C4-2B (cell line): ENCODE measurements around the gene CPLX1.

ENCODE experiments used
- H3K27ac ChIP-seq: fragments of 450-650 bp; 2 replicates; pipeline ENCODE4 v1.5.1; 2017
- ZFX ChIP-seq: fragments of 450-650 bp; IDR thresholded peaks from 2 replicates; pipeline ENCODE4 v1.6.1; 2017
- TF ChIP-seq, protein P1 (sequence below): fragments of 450-650 bp; conservative IDR thresholded peaks from 2 replicates; pipeline ENCODE4 v1.5.1; 2017; ENCODE audit warnings: mild to moderate bottlenecking

Gene CPLX1

DNA sequence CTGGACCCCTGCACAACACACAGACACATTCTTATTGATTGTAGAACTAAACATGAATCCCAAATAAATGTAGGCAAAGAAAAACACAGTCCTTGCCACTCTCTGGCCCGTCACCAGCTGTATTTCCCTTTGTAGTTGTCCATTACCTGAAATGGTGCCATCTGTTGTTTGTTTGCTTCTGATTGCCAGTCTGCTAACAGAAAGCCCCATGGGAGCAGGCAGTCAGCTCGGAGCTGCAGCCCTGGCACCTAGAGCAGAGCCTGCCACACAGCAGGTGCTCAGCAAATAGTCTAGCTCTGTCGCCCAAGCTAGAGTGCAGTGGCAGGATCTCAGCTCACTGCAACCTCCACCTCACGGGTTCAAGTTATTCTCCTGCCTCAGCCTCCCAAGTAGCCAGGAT lies 28.9 kb downstream of the CPLX1 start:
- TF ChIP-seq ZFX: no peak
- TF ChIP-seq, protein P1, sequence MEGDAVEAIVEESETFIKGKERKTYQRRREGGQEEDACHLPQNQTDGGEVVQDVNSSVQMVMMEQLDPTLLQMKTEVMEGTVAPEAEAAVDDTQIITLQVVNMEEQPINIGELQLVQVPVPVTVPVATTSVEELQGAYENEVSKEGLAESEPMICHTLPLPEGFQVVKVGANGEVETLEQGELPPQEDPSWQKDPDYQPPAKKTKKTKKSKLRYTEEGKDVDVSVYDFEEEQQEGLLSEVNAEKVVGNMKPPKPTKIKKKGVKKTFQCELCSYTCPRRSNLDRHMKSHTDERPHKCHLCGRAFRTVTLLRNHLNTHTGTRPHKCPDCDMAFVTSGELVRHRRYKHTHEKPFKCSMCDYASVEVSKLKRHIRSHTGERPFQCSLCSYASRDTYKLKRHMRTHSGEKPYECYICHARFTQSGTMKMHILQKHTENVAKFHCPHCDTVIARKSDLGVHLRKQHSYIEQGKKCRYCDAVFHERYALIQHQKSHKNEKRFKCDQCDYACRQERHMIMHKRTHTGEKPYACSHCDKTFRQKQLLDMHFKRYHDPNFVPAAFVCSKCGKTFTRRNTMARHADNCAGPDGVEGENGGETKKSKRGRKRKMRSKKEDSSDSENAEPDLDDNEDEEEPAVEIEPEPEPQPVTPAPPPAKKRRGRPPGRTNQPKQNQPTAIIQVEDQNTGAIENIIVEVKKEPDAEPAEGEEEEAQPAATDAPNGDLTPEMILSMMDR: no peak
- H3K27ac ChIP-seq: no peak overlapping the region

DNA sequence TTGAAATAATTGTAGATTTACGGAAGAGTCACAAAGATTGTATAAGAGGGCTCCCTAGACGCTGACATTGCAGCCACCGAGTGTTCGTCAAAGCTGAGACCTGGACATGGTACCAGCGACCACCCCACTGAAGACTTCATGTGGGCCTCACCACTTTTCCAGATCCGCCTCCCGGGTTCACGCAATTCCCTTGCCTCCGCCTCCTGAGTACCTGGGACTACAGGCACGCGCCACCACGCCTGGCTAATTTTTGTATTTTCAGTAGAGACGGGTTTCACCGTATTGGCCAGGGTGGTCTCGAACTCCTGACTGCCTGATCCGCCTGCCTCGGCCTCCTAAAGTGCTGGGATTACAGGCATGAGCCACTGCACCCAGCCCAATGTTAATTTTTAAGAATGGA lies 29.7 kb downstream of the CPLX1 start:
- no peak for TF ChIP-seq ZFX
- TF ChIP-seq, protein P1: no peak
- H3K27ac ChIP-seq: no peak overlapping the region

DNA sequence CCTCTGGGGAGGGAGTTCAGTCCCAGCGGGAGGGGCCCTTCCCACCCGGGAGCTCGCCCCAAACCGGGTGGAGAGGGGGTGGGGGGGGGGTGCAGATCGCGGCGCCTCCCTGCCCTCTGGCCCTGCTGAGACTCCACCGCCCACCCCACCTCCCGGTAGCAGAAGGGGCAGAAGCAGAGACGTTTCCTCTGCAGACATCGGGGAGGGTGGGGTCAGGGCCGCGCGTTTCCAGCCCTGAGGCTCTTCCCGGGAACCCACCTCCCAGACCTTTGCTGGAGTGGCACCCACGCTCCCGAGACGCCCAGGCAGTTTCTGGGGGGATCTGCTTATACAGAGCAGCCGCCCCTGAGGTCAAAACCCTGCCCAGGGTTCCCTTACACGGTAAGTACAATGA lies 30.2 kb downstream of the CPLX1 start:
- no peak overlapping the region for H3K27ac ChIP-seq
- no peak for TF ChIP-seq ZFX
- TF ChIP-seq, protein P1: no peak

DNA sequence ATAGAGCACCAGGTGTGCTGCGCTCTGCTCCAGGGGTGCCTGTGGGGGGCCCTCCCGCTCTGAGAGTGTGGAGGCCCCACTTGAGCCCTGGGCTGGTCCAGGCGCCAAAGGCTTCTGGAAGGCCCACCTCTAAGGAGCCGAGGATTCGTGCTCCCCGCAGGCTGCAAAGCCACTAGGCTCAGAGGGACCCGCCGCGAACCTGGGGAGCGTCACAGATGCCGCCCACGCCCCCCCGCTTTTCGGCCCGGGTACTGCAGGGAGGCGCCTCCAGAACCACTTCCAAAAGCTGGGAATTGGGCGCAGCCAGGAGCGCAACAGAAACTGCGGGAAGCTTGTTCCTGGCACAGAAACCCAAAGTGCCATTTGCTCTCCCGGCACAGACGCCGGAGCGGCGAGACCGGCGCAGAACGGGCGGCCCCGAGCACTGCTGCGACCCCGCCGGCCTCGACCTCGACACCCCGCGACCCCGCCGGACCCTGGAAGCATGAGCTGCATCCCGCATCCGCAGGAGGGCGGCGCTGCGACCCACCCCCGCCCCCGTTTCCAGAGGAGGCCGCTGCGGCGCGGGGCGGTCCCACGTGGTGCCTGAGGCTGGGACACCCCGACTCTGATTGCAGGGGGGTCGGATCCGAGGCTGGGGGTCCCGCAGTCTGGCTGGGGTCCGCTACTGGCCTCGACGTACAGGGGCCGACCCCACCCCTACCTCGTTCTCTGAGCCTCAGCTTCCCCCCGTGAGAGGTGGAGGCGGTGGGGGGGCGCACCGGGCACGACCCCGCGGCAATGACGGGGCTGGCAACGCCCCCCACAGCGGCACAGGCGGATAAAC lies 30.8 kb downstream of the CPLX1 start:
- no peak overlapping the region for H3K27ac ChIP-seq
- no peak for TF ChIP-seq ZFX
- TF ChIP-seq, protein P1: no peak

DNA sequence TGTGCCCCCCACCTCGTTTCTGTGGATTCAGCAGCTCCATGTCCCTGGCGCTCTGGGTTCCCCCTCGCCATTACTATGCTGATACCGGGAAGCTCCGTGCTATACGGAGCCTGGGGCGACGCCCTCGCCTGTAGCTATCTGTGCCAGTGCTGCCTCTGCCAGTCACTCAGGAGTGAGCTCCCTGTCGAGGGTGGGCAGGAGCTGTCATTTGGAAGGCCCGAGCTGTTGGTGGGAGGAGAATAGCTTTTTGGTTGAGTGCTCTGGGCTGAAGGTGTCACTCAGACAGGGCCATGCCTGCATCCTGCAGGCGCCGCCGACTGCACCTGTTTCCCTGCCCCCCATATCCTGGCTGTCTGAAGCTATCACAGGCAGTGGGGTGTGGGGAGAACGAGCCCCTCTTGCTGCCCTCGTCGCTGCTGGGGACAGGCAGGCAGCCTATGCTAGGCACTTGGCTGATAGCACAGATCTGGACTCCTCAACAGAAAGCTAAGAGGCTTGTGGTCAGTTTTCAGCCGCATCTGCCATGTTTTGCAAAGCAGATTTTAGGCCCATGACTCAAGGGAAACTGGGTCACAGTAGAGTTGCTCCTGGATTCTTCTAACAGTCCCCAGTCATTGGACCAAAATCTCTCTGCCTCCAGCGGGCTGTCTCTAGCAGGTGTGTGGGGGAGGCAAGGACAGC lies 31.8 kb downstream of the CPLX1 start:
- TF ChIP-seq, protein P1: no peak
- TF ChIP-seq ZFX: no peak

DNA sequence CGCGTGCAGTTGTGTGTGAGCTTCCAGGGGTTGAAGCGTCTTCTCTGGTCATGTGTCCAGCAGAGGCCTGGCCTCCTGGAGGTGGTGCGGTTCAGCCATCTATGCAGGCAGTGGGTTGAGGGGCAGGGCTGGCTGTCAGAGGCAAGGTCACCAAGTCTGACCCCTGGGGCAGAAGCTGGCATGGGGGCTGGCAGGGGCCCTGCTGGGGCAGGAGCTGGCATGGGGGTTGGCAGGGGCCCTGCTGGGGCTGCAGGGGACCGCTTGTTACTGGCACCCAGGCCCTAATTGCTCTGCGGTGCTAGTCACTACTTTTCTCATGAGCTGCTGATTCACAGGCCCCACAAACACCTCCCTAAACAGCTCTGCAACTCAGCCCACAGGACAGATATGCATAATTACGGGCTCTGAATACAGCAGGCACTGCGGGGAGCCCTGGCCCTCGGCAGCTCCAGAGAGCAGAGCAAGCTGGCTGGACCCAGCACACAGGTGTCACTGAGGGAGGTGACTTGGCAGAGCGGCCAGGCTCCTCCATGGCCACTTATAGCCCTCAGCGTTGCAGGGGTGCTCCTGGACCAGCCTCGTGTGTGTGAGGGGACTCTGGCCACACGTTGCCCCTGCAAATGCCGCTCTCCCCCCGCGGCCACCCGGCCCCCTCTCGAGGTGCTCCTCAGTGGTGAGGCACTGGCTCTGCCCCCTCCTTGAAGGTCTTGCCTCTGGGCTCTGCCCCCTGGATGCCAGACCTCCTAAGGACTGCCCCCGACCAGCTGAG lies 32.7 kb downstream of the CPLX1 start:
- TF ChIP-seq, protein P1: no peak
- TF ChIP-seq ZFX: no peak
- peak overlapping the region; percentile 61 for H3K27ac ChIP-seq

More for the DNA sequence above, 31.8 kb downstream of the CPLX1 start:
- no peak overlapping the region for H3K27ac ChIP-seq

DNA sequence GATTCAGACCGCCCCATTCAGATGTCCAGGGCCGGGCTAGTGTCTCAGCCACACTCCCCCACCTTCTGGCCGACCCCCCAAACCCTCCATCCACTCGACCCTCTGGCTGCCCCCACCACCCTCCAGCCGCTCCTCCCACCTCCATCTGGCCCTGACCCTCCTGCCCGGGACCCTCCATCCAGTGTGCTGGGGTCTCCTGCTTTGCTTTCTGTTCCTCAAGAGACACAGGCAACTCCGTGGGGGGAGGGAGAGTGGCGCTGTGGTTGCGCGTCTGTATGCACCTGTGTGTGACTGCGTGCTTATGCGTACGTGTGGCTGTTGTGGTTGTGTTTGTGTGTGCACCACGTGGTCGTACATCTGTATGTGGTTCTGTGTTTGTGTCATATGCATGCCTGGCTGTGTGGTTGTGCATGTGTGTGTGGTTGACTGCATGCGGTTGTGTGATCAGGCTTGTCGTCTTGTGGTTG lies 33.3 kb downstream of the CPLX1 start:
- peak overlapping the region; percentile 61 for H3K27ac ChIP-seq
- TF ChIP-seq, protein P1: no peak
